Measurements from ENCODE around the gene IL37.

IL37 gene, protein sequence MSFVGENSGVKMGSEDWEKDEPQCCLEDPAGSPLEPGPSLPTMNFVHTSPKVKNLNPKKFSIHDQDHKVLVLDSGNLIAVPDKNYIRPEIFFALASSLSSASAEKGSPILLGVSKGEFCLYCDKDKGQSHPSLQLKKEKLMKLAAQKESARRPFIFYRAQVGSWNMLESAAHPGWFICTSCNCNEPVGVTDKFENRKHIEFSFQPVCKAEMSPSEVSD

DNA sequence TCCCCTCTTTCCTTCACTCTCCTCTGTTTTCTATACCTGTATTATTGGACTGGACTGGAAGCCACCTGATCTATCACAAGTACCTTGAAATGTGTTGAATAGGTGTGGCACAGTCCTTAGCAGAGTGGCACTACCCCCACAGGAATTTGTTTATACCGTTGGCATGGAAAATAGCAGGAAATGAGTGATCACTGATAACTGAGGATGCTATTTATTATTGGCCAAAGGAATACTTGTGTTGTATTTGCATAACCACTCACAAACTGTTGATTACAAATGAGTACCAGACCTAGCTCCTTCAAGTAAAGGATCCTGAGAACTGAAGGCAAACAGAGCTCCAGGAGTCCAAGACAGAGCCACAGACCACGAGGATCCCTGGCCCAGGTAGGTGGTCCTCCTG, at the start of gene IL37:
Gene IL37, plus strand, starts transcription at position 301 of the 400 bp plus-strand sequence. CDS start 1,848 bp downstream, outside the sequence.
- no peak for DNase-seq

DNA sequence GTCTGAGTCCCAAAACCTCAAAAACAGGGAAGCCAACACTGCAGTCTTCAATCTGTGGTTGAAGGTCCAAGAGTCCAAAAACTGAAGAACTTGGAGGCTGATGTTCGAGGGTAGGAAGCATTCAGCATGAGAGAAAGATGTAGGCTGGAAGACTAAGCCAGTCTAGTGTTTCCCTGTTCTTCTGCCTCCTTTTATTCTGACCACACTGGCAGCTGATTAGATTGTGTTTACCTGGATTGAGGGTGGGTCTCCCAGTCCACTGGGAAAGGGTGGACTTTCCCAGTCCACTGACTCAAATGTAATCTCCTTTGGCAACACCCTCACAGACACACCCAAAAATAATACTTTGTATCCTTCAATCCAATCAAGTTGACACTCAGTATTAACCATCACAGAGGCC, 46.9 kb upstream of the IL37 start:
- DNase-seq = no peak

DNA sequence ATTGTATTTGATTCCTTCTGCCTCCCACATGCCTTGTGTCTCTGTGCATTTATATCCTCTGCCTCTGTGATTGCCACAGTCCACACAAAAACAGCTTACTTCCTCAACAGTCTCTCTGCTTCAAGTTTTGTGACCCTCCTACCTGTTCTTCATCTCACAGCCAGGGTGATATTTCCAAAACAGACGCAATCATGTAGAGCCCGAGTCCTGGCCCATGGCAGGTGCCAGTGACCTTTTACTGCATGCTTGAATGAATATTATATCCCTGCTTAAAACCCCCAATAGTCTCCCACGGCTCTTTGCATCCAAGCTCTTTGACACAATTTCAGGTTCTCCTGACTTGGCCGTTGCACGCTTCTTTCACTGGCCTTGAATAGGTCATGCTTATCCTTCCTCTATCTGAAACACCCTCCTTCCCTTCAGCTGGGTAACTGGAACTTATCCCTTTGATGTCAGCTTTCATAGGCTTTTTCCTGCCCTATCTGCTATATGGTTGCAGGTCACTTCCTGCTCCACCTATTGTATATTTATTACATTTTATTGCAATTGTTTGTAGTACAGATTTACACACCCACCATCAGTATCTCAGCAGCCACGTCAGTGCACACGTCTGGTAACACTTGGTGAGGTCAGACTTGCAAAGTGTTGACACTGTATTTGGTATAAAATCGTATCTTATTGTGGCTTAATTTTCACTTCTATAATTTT, 44.7 kb upstream of the IL37 start:
- DNase-seq = no peak

DNA sequence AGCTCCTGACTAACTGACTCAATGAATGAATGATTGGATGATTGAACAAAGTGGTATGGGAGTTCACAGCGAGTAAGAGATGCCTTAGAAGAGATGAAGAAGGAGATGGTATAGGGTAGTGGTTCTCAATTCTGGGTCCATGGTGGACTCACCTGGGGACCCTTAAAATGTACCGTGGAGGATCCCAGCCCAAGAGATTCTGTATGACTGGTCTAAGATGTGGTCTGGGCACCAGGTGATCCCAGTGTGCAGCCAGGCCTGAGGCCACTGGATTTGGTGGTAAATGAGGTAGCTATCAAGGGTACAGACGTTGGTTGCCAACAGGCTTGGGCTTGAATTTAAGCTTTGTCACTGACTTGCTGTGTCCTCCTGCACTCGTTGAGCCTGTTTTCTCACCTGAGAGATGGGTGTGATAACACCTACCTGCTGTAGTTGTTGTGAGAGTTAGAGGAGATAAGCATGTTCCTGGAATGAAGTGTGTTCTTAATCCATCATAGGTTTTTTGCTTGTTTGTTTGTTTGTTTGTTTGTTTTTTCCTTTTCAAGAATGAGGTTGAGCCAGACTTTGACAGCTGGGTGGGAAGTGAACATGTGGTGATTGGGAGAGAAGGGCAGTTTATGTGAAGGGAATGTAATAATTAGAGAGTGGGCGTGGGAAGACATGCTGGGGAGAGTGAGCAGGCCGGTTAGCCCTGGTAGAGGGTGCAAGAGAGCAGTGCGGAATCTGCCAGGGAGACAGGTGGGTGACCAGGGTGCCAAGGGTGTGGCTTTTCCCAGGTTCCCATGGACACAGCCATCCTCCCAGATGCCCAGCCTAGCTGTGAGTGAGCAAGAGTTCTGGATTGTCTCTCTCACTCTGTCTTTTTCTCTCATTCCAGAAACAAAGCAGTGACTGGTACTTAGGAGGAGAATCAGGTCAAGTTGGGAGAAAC, 43.0 kb upstream of the IL37 start:
- DNase-seq = no peak

DNA sequence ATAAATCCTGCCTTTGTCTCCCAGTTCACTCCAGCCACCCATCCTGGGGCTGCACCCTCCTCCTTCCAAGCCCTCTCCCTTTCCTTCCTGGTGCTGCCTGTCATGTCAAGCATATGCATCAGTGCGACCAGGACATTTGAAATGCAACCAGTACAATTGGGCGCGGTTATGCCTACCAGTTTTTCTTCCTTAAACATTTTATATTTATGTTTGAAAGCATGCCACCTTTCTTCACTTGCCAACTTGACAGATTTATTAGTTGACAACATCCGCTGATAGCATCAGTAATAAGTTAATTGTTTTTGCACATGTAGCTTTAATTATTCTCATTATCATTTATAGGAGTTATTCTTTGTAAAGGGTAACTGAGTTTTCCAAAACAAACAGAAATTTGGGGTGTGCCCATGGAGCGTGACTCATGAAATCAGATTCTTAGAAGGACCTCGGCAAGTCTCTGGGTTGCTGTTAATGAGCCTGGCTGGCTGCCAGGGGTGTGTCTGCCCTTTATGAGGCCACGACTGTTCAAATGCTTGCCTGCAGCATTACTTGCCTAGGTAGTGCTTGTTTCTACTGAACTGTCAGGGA, 41.6 kb upstream of the IL37 start:
- peak; percentile 35 to 81 for DNase-seq

DNA sequence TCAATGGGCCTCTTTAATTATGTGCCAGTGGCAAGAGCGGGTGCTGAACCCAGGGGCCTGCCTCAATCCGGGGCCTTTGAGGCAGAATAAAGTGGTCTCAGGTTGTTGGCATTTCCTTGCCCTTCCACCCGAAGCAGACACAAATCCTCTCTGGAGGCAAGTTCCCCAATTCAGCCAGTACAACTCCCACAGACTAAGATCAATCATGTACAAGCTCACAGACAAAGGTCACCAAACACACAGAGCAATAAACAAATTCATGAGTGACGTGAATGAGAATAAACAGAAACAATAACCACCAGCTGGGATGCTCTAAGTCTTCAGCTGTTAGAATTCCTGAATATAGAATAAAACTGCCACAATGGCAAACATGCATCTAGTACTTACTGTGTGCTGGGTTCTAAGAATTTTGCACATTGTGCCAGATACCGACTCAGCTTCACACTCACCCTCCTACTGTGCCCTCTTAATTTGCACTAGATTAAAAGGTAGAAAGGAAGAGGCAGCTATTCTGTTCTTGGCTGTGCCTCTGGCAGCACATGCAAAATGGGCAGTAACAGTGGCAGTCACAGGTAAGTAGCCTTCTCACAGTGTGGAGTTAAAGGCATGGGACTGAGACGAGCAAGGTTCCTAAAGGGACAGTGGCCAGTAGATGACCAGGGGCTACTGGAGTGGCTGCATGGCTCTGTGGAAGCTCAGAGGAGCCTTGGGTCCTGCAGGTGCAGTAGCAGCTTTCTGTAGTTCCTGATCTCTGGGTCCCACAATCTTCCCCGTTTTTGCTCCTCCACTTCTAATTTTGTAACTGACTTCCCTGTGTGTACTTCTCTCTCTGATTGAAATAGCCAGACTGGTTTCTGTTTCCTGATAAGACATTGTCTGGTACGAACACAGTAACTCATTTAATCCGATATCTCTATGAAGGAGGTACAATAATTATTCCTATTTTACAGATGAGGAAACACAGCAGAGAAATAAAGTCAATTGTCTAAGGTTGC, 39.8 kb upstream of the IL37 start:
- DNase-seq = peak; percentile 59 to 62

DNA sequence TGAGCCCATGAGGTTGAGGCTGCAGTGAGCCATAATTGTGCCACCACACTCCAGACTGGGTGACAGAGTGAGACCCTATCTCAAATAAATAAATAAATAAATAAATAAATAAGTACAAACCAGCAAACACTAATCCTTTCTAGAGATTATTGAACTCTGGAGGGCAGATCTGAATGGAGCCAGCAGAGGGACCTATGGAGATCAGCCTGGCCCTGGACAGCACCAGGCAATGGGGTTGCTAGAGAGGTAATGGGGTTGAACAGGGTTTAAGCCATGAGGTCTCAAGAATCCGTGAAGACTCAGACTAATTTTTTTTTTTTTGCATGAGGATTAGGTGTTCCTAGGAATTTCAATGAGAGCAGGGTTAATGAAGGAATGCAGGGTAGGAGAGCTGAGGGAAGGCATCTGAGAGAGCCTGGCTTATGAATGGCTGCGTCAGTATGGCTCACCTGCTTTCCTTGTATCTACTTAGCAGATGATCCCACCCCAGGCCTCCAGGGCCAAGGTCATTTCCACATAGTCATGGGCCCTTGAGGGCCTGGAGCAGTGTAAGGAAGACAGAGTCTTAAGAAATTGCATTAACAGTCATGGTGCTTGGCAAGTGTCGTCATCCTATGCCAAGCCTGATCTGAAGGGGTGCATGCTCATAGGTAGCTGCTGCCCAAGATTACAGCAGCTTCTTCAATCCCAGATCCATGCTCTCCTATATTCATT, 34.6 kb upstream of the IL37 start:
- no peak for DNase-seq

DNA sequence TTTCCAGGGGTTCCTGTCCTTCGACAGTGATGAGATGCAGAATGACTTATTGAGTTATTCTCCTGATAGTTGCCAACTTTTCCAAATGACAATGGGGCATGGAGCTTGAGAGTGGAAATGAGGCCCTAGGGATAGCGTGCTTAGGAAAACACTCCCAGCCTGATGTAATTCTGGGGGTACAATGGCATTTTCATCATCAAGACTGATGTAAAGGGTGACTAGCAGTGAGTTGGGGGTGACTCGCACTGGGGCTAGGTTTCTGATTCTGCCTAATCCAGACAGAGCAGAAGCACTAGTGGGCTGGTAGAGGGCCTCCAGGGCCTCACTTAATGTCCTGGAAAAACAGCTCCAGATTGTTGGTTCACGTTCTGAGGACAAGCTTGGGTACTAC, 34.0 kb upstream of the IL37 start:
- no peak for DNase-seq

DNA sequence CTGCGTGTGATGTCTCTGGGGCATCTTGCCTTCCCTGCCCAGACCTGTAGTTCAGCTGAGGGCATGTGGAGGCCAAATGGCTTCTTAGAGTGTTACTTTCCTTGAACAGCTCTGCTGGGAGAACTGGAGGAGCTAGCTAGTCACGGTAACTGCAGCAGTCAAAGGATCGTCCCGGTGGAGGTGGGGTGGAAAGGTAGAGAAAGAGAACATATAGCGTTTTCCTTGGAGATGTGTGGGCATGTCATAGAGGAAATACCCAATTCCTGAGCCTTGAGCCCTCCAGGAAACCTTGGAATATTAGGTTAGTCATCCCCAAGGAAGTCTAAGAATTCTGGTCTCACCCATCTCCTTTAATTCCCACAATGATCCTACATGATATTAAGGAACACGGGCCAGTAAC, 33.5 kb upstream of the IL37 start:
- no peak for DNase-seq

DNA sequence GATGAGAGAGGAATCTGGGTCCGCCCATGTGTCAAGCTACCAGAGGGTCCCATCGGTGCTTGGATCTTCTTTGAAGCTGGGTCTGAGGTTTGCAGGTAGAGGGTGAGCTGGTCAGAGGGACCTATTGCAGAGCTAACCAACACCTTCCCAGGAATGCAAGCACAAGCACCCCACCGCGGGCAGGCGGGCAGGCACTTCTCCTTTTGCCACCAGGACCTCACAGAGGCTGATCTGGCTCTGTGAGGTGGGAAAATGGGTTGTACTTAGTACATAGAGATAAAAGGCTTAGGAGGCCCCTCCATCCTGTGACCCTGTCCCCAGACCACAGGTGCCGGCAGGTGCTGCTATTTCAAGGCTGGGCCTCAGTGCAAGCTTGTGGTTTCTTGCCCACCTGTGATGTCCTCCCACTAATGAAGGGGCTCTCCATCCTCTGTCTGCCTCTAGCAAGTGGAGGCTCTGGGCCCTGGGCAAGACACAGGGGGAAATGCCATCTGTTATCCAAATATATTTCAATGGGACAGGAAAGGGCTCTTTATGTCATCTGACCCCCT, 31.4 kb upstream of the IL37 start:
- no peak for DNase-seq

DNA sequence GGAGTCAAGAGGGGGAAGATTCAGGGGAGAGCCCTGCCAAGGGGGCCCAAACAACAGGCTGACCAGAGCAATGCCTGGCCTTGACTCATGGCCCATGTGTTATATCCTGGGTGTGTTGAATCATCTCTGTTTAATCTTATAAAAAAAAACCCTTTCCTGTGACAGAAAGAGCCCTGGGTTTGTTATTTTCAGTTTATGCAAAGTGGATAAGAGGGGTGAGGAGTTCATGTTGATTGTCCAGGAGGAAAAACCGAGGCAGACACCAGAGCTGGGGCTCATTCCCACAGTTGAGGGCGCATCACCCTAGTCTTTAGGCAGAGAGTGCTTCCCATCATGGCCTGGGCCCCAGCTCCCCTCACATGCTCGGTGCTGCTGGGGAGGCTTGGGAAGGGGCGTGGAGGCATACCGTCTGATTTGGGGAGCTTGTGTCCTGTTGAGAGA, 30.9 kb upstream of the IL37 start:
- peak; percentile 71 to 82 for DNase-seq

DNA sequence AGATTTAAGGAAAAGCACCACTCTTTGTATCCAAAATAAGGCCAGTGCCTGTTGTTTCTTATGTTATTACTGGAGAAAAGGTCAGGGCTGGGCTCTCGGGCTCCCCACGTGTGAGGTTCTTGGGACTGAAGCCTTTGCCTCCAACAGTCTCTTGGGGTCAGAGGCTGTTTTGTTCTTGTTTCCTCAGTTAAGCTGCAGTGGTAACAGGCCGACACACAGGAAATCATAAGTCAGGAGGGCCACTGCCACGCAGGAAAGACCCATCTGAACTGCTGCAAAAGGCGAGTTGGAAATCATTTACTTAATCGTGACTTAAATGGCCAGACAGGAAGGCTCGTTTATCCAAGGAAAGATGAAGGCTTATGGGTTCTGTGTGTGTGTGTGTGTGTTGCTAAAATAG, 30.3 kb upstream of the IL37 start:
- peak; percentile 26 to 48 for DNase-seq

DNA sequence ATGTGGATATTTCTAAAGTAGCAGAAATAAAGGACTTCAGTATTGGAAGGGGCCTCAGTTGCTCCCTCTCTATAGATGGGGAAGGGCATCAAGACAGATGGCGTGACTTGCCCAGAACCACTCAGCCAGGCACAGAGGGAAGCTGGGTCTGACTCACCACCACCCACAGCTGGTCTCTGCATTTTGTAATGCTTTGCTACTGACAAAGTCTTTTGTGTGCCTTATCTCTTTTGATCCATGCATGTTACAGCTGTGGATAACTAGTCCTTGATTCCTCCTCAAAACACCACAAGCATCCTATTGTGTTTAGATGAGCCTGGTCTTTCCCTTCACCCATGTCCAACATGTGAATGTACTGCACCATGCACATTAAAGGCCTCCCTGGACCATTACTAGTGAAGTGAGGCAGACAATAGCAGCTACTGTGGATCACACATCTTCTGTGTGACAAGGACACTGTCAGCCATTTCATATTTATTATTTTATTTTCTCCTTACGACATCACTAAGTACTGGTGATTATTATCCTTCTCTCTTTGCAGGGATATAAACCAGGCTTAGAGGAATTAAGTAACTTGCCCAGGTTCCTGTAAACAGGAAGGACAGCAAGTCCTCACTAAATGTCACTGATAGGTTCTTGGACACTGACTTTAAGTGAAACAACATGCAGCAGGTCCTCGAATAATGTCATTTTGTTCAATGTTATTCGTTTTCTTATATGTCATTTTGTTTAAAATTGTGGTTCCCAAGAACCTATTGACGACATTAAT, 29.6 kb upstream of the IL37 start:
- DNase-seq = peak; percentile 94 to 96

DNA sequence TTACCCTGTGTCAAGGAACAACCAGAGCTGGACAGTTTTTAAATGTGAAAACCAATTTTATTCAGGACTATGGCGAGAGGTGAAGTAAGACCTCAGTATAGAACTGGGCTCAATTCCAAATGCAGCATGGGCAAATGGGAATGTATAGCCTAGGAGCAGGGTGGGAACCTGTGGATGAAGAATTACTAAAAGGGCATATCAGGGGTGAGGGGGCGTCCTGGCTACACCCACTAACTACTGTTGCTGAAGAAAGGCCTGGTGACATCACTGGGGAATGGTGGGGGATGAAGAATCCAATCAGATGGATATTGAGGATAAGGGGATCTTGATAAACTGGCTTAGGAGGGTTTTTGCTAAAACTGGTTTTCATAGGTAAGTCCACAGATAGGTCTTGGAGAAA, 27.3 kb upstream of the IL37 start:
- no peak for DNase-seq

DNA sequence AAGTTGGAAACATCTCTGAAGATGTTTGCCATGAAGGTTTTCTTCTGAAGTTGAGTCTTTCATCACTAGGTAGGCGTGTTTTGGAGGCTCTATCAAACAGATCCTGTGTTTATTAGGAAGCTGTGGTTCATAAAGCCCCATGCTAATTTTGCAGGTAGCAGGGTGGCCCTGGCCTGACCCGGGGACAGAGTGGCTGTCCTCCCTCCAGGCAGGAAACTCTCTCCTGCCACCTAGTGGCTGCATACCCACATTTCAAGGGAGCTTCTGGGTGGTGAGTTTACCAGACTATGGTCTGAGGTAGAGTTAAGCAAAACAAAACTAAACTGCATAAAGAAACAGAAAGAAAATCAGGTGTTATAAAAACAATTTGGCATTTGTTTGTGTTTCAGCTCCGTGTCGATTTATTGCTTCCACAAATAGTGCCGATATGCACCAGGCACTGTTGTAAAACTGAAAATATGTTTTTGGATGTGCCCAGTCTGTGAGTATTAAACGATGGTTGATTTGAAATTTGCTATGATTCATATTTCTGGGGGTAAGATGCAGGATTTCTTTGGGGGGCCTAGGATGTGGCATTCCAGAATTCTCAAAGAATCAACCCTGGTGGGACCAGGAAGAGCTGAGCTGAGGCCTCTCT, 26.0 kb upstream of the IL37 start:
- DNase-seq = peak; percentile 75 to 97

DNA sequence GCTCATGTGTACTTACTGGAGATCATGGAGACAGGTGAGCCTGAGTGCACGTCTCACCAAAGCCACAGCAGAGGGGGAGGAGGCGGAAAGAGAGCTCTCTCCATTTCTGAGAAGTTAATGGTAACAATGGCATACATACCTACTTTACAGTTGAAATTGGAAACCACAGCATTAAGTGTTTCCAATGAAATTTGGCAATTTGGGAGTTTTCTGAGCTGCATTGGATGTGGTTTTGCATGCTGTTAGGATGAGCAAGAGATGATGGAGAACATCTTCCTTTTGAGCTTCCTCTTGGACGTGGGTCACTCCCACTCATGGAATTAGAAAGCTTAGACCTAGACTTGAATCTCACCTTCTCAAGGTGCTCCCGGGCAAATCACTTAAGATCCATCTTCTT, 25.5 kb upstream of the IL37 start:
- peak; percentile 97 for DNase-seq

DNA sequence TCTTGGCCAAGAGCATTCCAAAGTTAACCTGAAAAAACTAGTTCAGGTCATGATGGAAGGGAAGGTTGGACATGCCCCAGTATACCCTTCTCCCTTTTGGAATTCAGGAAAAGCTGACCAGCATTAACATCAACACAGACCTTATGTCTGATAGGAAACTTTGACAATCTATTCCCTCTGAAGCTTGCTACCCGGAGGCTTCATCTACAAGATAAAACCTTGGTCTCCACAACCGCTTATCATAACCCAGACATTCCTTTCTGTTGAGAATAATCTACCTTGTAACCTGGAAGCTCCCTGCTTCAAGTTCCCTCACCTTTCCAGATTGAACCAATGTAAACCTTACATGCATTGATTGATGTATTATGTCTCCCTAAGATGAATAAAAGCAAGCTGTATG, 24.7 kb upstream of the IL37 start:
- DNase-seq = no peak

DNA sequence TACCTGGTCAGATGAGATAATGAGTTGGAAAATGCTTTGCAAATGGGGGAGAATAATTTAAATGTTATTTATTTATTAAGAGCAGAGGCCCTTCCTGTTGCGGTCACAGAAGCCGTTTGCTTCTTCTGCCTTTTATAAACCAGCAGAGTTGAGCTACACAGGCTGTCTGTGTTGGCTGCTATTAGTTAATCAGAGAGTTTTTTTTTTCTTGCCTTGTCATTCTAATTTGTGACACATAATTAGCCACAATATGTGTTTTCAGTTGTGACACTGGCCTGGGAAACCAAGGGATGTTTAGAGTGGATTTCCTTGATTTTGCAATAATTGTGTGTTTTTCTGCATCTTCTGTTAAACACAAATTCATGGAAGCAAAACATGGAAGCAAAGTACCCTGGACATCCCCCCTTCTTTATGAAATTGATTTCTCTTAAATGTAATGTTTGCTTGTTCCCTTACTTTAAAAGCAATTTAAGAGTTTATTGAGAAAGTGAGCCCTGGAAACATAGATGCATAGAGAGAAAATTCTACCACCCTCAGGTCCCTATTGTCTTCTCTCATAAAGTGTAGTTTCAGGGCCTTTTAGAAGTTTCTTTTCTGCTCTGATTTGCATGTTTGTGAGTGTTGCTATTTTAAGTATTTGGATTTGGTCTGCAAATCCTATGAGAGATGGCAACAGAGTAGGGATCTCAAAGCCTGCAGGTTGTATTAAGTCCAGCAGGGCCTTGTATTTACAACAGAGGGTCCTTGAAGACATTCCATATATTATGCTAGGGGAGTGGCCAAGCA, 22.8 kb upstream of the IL37 start:
- DNase-seq = peak; percentile 96 to 99

DNA sequence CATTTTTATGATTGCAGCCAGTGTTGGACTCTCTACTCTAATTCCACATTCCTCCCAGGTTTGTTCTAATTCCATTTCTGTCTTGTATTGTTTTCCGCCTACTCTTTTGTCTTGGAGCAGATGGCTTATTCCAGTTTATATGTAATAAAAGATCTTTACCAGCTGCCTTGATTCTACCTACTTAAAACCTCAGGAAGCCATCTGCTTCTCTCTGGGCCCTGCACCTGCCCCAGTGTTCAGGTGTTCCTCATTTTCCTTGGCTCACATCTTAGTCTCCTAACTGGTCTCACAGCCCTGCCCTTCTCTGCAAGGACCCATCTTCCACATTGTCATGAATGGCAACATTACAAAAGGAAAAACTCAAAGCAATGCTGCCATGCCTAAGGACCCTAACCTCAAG, 21.0 kb upstream of the IL37 start:
- no peak for DNase-seq
